Activated naive CD8-positive, alpha-beta T cell treated with anti-CD3 and anti-CD28 coated beads, Interleukin-2, amount 10 ng/mL, durations not matched to agents 7 days and 5 days (primary cell): Measurements from ENCODE around the gene WDR49. TPM values are rescaled to one million over a fixed set of nuclear protein-coding genes. Genes with fewer than 3 reads are reported as not detected.
"Not testable (repeated sequence)": the region's sequence is repeated elsewhere in the genome, so short reads cannot be mapped to it uniquely, and the experiment has no call there.

Source experiments
- ATAC-seq: fragments of 150-1000 bp; cut with Tn5 transposase; one replicate; pipeline ENCODE4 v1.10.0; 2021; ENCODE audit warnings: low read depth, moderate library complexity
- POLR2A ChIA-PET: fragments of 350-600 bp; sonication (Branson Sonifier 250); formaldehyde crosslinking; loops from one replicate; lab custom pipeline; 2021; ENCODE audit warnings: antibody characterized with exemption; lab: Charles Lee
- DNase-seq: peaks from one replicate; pipeline ENCODE4 v3.0.0; 2021
- H3K27ac Mint-ChIP-seq: one replicate; pipeline ENCODE4 v1.8.0; 2022; ENCODE audit warnings: mild to moderate bottlenecking, mixed read lengths
- H3K27me3 Mint-ChIP-seq: one replicate; pipeline ENCODE4 v1.8.0; 2022; ENCODE audit warnings: mild to moderate bottlenecking, moderate library complexity, mixed read lengths
- H3K36me3 Mint-ChIP-seq: one replicate; pipeline ENCODE4 v1.8.0; 2021; ENCODE audit warnings: mild to moderate bottlenecking, mixed read lengths
- H3K4me1 Mint-ChIP-seq: one replicate; pipeline ENCODE4 v1.8.0; 2021; ENCODE audit warnings: mixed read lengths
- H3K4me3 Mint-ChIP-seq: one replicate; pipeline ENCODE4 v1.8.0; 2022; ENCODE audit warnings: mild to moderate bottlenecking, moderate library complexity, mixed read lengths
- H3K9me3 Mint-ChIP-seq: one replicate; pipeline ENCODE4 v1.8.0; 2021; ENCODE audit warnings: mixed read lengths
- total RNA-seq, 2 experiments: library from RNA; stranded (reverse); gene quantifications; one replicate each; pipeline ENCODE4 v1.2.3, GENCODE V29; 2021

The WDR49 gene
- total RNA-seq, 2 experiments from 2014 or later = 0.33 TPM; not detected in 1

DNA sequence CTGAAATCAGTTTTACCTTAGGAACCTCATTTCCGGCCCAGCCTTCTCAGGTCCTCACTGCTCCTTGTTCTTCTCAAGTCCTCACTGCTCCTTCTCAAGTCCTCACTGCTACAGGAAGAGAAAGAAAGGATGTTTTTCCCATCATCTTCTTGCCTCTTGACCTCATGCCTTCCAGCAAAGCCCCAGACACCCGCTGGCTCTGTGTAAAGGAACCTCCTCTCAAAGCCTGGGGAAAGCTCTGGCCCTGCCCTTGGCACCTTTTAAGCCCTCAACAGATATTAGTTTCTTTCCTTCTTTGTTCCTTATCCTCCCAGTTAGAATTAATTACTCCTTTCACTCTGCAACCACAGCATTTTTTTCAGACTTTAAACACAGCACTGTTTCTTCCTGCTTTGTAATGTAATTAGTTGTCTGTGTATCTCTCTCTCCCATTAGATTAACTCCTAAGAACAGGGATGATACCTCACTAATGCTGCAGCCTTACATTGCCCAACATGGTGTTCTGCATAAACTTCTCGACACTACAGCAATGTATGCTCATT is 4.0 kb upstream of the WDR49 start:
- POLR2A ChIA-PET = no interaction called here
- ATAC-seq = no peak
- DNase-seq = no peak
- Mint-ChIP-seq H3K27ac (no peak overlapping the region), H3K27me3 (no peaks in the 10 kb centered on the region), H3K9me3 (no peaks in the 10 kb centered on the region), H3K4me1 (no peaks in the 10 kb centered on the region), H3K4me3 (no peak overlapping the region), H3K36me3 (no peaks in the 10 kb centered on the region)

DNA sequence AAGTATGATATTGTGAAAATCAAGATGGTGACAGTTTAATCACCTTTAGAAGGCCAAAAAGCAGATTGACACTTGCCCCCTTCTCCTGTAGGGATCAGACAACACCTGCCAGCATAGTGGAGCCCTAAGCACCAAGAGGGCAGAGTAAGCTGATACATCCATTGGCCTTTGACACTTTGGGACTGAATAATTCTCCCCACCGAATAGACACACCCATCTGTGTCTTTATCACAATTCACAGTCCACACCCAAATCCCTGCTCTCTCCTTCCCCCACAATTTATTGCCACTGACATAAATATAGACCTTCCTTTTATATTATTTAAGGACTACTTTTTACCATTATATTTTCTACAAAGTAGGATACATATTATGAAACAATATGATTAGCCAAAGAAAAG is 3.1 kb upstream of the WDR49 start:
- no peaks in the 10 kb centered on the region for H3K36me3 Mint-ChIP-seq
- ATAC-seq (no peak), DNase-seq (no peak)
- no peaks in the 10 kb centered on the region for H3K27me3 Mint-ChIP-seq
- H3K4me3 Mint-ChIP-seq = no peak overlapping the region
- no peaks in the 10 kb centered on the region for H3K4me1 Mint-ChIP-seq
- POLR2A ChIA-PET = no interaction called here
- H3K27ac Mint-ChIP-seq = no peak overlapping the region
- H3K9me3 Mint-ChIP-seq = no peaks in the 10 kb centered on the region

DNA sequence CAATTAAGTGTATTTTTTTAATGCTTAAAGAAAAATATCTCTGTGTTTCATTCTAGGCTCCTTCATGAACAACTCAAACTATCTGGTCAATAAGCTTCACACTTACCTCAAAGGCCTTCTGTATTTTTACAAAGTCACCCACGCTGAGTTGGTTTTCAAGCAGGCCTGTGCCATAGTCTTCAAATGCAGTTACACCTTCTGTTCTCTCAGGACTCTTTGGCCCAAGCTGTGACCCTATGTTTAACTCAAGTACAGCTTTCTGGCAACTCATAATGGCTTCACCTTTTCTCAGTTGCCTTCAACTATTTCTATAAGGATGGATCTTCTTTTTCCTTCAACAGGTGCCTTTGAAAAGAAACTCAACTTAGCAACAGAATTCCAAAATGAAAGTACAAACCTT is 587 bp downstream of the WDR49 start:
- no peak overlapping the region for H3K4me3 Mint-ChIP-seq
- ATAC-seq = no peak
- no peaks in the 10 kb centered on the region for H3K9me3 Mint-ChIP-seq
- H3K36me3 Mint-ChIP-seq = no peaks in the 10 kb centered on the region
- H3K27ac Mint-ChIP-seq = no peak overlapping the region
- POLR2A ChIA-PET = no interaction called here
- H3K27me3 Mint-ChIP-seq = no peaks in the 10 kb centered on the region
- DNase-seq = no peak
- peaks cover 3% of the 10 kb centered on the region for H3K4me1 Mint-ChIP-seq

DNA sequence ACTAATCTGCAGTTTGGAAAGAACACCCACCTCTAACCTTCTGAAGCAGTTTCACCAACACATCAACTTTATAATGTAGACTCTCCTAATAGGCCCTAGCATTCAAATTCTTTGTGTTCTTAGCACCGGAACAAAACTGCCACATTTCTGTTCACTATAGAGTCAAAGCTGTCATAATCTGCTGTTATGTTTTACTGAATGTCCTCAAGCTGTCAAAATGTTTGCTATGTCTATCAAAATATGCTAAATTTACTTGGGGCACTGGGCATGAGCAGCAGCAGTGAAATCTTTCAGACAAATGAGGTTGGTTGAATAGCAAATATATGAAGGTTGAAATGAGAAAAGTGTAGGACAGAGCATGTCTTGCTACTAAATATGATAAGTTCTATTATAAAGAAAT is 1.9 kb downstream of the WDR49 start:
- H3K36me3 Mint-ChIP-seq = no peaks in the 10 kb centered on the region
- no peak overlapping the region for H3K27ac Mint-ChIP-seq
- no peaks in the 10 kb centered on the region for H3K27me3 Mint-ChIP-seq
- peaks cover 3% of the 10 kb centered on the region for H3K4me1 Mint-ChIP-seq
- no peak overlapping the region for H3K4me3 Mint-ChIP-seq
- no peaks in the 10 kb centered on the region for H3K9me3 Mint-ChIP-seq
- no peak for DNase-seq
- ATAC-seq = no peak
- POLR2A ChIA-PET = no interaction called here

DNA sequence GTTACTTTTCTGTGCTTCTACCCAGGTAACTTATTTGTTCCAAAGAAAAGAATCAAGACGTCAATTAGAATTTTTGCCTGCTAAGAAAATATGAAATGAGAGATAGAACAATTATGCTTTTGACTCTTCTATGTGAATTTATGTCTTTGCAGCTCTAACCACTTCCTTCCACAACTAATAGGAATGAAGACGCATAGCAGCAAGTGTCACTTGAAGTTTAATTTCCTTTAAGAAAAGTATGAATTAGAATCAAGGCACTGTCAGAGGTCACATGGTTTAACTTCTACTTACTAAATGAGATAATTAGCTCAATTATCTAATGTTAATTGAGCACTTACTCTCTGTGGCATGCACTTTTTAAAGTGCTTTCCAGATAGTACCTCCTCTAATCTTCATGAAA is 3.3 kb downstream of the WDR49 start:
- H3K27me3 Mint-ChIP-seq = no peaks in the 10 kb centered on the region
- no peak overlapping the region for H3K4me3 Mint-ChIP-seq
- H3K36me3 Mint-ChIP-seq = no peaks in the 10 kb centered on the region
- DNase-seq = no peak
- POLR2A ChIA-PET = no interaction called here
- H3K9me3 Mint-ChIP-seq = no peaks in the 10 kb centered on the region
- ATAC-seq = no peak
- peaks cover 3% of the 10 kb centered on the region for H3K4me1 Mint-ChIP-seq
- H3K27ac Mint-ChIP-seq = no peak overlapping the region

DNA sequence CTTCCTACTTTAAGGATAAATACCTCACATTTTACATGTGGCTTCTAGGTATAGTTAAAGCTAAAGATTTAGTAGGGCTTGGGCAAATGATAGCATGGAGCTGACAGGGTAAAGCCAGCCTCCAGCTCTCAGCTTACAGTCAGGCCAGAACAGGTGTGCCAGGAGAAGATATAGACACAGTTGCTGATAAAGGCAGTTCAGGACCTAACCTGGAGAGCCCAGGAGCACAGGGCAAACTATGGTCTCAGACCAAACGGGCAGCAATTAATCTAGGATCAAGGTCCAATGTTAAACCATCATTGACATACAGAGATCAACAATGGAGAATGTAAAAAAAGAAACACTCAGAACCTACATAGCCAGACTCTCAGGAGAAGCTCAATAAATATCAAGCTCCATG is 4.0 kb downstream of the WDR49 start:
- ATAC-seq (no peak), DNase-seq (no peak)
- H3K27ac Mint-ChIP-seq = peak overlapping the region; percentile 9
- H3K4me1 Mint-ChIP-seq = peaks cover 3% of the 10 kb centered on the region
- no peak overlapping the region for H3K4me3 Mint-ChIP-seq
- POLR2A ChIA-PET = no interaction called here
- H3K9me3 Mint-ChIP-seq = no peaks in the 10 kb centered on the region
- H3K27me3 Mint-ChIP-seq = no peaks in the 10 kb centered on the region
- H3K36me3 Mint-ChIP-seq = no peaks in the 10 kb centered on the region

DNA sequence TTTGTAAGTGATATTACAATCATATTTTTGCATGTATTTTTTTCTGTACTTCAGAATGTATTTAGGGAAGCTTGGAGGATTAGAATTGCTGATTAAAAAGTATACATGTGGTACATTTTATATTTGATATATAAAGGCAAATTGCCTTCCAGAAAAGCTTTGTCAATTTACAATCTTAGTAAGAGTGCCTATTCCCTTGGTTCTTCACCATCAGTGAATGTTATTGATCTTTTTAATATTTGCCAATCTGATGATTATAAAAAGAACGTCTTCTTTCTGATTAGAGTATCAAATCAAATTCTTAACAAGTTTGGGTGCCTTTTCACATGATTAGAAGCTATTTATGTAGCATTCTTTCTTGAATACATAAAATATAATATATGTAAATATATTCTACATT is 9.1 kb downstream of the WDR49 start:
- no peak for DNase-seq
- H3K27ac Mint-ChIP-seq = no peak overlapping the region
- H3K4me3 Mint-ChIP-seq = no peak overlapping the region
- H3K36me3 Mint-ChIP-seq = no peaks in the 10 kb centered on the region
- H3K4me1 Mint-ChIP-seq = peaks cover 1% of the 10 kb centered on the region
- peaks cover 12% of the 10 kb centered on the region for H3K27me3 Mint-ChIP-seq
- POLR2A ChIA-PET = no interaction called here
- no peaks in the 10 kb centered on the region for H3K9me3 Mint-ChIP-seq
- no peak for ATAC-seq

DNA sequence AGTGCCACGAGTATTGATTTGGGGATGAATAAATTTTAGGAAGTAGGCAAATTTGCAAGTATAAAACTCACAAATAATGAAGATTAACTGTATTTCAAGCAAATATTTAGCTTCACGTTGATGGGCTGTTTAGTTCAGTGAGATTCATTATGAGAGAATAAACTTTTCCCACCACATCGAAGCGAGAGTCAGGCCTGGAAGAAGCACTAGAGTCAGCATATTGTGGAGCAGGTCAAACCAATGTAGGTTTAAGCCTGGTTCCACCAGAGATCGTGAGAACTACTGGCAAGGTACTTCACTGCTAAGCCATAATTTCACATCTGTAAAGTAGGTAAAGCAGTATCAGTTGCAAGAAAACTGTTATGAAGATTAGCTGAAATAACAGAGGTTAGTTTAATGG is 22.3 kb downstream of the WDR49 start:
- H3K4me3 Mint-ChIP-seq = no peak overlapping the region
- no peaks in the 10 kb centered on the region for H3K9me3 Mint-ChIP-seq
- H3K27ac Mint-ChIP-seq = no peak overlapping the region
- peaks cover 4% of the 10 kb centered on the region for H3K27me3 Mint-ChIP-seq
- H3K36me3 Mint-ChIP-seq = no peaks in the 10 kb centered on the region
- H3K4me1 Mint-ChIP-seq = no peaks in the 10 kb centered on the region
- no peak for DNase-seq
- POLR2A ChIA-PET = no interaction called here
- ATAC-seq = no peak

DNA sequence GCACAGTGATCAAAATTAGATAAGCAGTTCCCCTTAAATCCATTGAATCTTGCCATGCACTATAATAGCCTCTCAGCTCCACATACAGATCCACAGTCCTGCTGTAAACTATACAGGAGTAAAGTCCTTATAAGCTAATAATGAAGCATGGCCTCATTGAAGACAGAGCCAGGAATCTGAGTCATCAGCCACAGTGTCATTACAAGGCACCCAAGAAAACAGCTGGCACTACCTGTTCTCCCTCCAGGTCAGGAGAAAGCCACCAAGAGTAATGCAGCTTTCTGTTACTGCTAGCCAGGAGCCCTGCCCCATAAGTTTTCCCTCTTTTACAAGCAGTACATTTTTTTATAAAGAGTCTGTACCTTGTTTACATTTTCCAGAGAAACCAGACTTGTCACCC is 27.3 kb downstream of the WDR49 start:
- Mint-ChIP-seq H3K27me3 (peaks cover 4% of the 10 kb centered on the region), H3K36me3 (no peaks in the 10 kb centered on the region), H3K4me1 (no peaks in the 10 kb centered on the region), H3K4me3 (no peak overlapping the region), H3K27ac (no peak overlapping the region), H3K9me3 (no peaks in the 10 kb centered on the region)
- DNase-seq = no peak
- ATAC-seq = no peak
- POLR2A ChIA-PET = no interaction called here

DNA sequence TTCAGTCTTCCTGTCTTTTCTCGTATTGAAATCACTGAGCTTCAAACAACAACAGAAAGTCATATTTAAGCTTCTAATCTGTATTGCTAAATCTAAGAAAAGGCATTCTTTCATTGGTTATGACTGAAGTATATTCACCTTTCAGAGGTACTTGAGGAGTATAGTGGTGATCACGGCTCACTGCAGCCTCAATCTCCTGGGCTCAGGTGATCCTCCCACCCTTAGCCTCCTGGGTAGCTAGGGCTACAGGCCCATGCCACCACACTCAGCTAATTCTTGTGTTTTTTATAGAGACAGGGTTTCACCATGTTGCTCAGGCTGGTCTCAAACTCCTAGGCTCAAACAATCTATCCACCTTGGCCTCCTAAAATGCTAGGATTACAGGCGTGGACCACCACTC is 38.7 kb downstream of the WDR49 start:
- no peak overlapping the region for H3K4me3 Mint-ChIP-seq
- DNase-seq (no peak), ATAC-seq (no peak)
- no peaks in the 10 kb centered on the region for H3K4me1 Mint-ChIP-seq
- no peak overlapping the region for H3K27ac Mint-ChIP-seq
- H3K27me3 Mint-ChIP-seq = peaks cover 4% of the 10 kb centered on the region
- POLR2A ChIA-PET = no interaction called here
- H3K36me3 Mint-ChIP-seq = no peaks in the 10 kb centered on the region
- H3K9me3 Mint-ChIP-seq = no peaks in the 10 kb centered on the region

DNA sequence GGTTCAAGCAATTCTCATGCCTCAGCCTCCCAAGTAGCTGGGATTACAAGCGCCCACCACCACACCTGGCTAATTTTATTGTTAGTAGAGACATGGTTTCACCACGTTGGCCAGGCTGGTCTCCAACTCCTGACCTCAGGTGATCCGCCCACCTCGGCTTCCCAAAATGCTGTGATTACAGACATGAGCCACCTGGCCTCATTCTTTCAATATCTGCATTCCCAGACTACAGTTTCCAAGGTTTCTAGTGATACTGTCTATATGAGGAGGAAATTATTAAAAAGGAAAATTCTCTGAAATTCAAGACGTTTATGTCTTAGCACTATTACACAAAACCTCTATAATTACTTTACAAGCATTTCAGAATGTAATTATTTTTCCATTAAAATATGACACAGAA is 39.5 kb downstream of the WDR49 start:
- H3K36me3 Mint-ChIP-seq, POLR2A ChIA-PET, H3K27ac Mint-ChIP-seq, H3K4me3 Mint-ChIP-seq, H3K27me3 Mint-ChIP-seq, DNase-seq, H3K9me3 Mint-ChIP-seq, ATAC-seq, H3K4me1 Mint-ChIP-seq: not testable (repeated sequence)

DNA sequence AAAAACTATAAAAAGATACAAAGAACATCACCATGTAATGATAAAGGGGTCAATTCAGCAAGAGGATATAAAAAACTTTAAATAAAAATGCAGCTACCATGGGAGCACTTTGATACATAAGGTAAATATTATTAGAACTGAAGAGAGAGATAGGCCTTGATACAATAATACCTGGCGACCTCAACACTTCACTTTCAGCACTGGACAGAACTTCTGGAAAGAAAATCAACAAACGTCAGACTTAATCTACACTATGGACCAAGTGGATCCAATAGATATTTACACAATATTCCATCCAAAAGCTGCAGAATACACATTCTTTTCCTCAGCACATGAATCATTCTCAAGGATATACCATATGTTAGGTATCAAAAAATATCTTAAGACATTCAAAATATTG is 42.0 kb downstream of the WDR49 start:
- Mint-ChIP-seq H3K27ac (no peak overlapping the region), H3K27me3 (peaks cover 4% of the 10 kb centered on the region), H3K9me3 (no peaks in the 10 kb centered on the region), H3K36me3 (no peaks in the 10 kb centered on the region), H3K4me3 (no peak overlapping the region), H3K4me1 (no peaks in the 10 kb centered on the region)
- no peak for ATAC-seq
- POLR2A ChIA-PET = no interaction called here
- no peak for DNase-seq

DNA sequence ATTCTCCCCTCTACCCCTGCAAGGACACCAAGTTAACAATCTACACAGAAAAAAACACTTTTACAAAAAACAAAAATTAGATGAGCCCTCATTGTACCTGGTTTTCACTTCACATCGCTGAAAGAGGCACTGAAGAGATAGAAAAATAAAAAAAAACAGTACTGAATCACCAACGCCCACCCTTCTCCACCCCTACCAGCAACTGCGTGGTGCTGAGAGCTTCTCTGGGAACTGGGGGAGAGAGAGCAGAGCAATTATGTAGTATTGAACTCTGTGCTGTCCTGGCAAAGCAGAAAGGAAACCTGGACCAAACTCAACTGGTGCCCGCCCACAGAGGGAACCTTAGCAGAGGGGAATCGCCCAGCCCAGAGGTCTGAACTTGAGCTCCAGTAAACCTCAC is 44.6 kb downstream of the WDR49 start:
- POLR2A ChIA-PET = no interaction called here

DNA sequence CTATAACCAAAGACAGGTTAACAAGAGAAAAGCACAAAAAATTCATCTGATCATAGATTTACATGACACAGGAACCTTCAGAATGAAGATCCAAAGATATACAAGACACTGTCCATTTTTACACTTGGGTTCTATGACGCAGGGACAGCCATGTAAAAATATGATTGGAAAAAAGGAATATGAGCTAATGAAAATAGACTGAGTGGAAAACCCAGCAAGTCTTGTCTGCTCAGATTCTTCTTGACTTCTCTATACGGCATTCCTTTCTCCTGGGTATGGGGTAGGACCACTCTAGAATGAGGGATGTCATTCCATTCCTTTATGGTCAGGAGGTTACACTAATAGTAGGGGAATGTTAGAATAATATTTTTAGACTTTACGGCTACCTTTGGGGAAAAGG is 46.9 kb downstream of the WDR49 start:
- Mint-ChIP-seq H3K27ac (no peak overlapping the region), H3K4me3 (no peak overlapping the region), H3K27me3 (no peaks in the 10 kb centered on the region), H3K36me3 (no peaks in the 10 kb centered on the region), H3K4me1 (no peaks in the 10 kb centered on the region), H3K9me3 (no peaks in the 10 kb centered on the region)
- POLR2A ChIA-PET = no interaction called here
- no peak for DNase-seq
- no peak for ATAC-seq

More for the DNA sequence above, 44.6 kb downstream of the WDR49 start:
- H3K4me3 Mint-ChIP-seq = no peak overlapping the region
- peaks cover 4% of the 10 kb centered on the region for H3K27me3 Mint-ChIP-seq
- ATAC-seq (no peak), DNase-seq (no peak)
- H3K36me3 Mint-ChIP-seq = no peaks in the 10 kb centered on the region
- no peaks in the 10 kb centered on the region for H3K9me3 Mint-ChIP-seq
- H3K4me1 Mint-ChIP-seq = no peaks in the 10 kb centered on the region
- no peak overlapping the region for H3K27ac Mint-ChIP-seq

DNA sequence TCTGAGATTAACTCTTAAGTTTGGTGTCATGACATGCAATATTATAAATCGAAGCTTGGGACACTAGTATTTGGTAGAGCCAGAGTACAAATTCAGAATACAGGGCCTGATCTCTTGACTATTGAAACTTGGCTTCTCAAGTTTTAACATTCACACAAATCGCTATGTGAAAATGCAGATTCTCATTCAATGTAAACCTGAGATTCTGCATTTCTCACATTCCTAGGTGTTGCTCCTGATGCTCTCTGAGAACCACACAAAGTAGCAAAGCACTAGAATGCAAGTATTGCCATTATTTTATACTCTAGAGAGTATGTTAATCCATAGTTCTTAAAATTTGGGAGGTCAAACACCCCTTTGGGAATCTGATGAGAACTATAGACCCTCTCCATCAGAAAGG is 47.9 kb downstream of the WDR49 start:
- DNase-seq = no peak
- no peaks in the 10 kb centered on the region for H3K36me3 Mint-ChIP-seq
- H3K4me1 Mint-ChIP-seq = no peaks in the 10 kb centered on the region
- ATAC-seq = no peak
- no peak overlapping the region for H3K4me3 Mint-ChIP-seq
- H3K9me3 Mint-ChIP-seq = no peaks in the 10 kb centered on the region
- no peaks in the 10 kb centered on the region for H3K27me3 Mint-ChIP-seq
- POLR2A ChIA-PET = no interaction called here
- H3K27ac Mint-ChIP-seq = no peak overlapping the region
